GM12864 (cell line): ENCODE results near the gene DCAF15.
A peak's percentile ranks its signal among the peaks of the same experiment; 100 is the strongest.

Source experiments
- DNase-seq: peaks from one replicate; pipeline ENCODE4 v3.0.0-alpha.2; 2011; ENCODE audit warnings: low read depth
- H3K4me3 ChIP-seq: 2 replicates; pipeline ENCODE4 v1.5.1; 2011; ENCODE audit warnings: mild to moderate bottlenecking, low read depth, low read length, control low read depth
- CTCF ChIP-seq: IDR thresholded peaks from 2 replicates; pipeline ENCODE4 v1.5.1; 2011; ENCODE audit warnings: low read depth, mild to moderate bottlenecking, moderate library complexity, low read length, control low read depth, inconsistent platforms; ENCODE audit errors: missing control alignments

The DCAF15 gene

GRCh38 chr19:13986348-13986904 lies 34.1 kb downstream of the DCAF15 start:
- H3K4me3 ChIP-seq = peak overlapping the region; percentile 40
- no peak for TF ChIP-seq CTCF
- DNase-seq = peak; percentile 93

- peak overlapping the region; percentile 40 for H3K4me3 ChIP-seq
- TF ChIP-seq CTCF = no peak
- DNase-seq = no peak
These were observed 35.0 kb downstream of the DCAF15 start for GRCh38 chr19:13987101-13987890.

- TF ChIP-seq CTCF = no peak
- H3K4me3 ChIP-seq = no peak overlapping the region
- no peak for DNase-seq
These were observed 37.2 kb downstream of the DCAF15 start for GRCh38 chr19:13989487-13989886.

- TF ChIP-seq CTCF = no peak
- no peak overlapping the region for H3K4me3 ChIP-seq
- DNase-seq = no peak
These were observed 37.8 kb downstream of the DCAF15 start for GRCh38 chr19:13990085-13990484.

- H3K4me3 ChIP-seq = no peak overlapping the region
- no peak for TF ChIP-seq CTCF
- DNase-seq = no peak
These were observed 39.7 kb downstream of the DCAF15 start for GRCh38 chr19:13992025-13992424.

- H3K4me3 ChIP-seq = no peak overlapping the region
- DNase-seq = no peak
- TF ChIP-seq CTCF = no peak
These were observed 41.4 kb downstream of the DCAF15 start for GRCh38 chr19:13993590-13994300.
